SK-N-SH treated with all-trans-retinoic acid at 6 μM for 48 hours (cell line): ENCODE results near the gene SIGLEC8.
"Not testable (repeated sequence)": the region's sequence is repeated elsewhere in the genome, so short reads cannot be mapped to it uniquely, and the experiment has no call there.

Source experiments
- ATAC-seq: fragments of 200-7000 bp; cut with Tn5 transposase; 3 replicates; pipeline ENCODE4 v1.9.1; 2020; ENCODE audit warnings: mild to moderate bottlenecking, moderate library complexity
- ARNTL ChIP-seq: fragments of 450-650 bp; formaldehyde crosslinking; IDR thresholded peaks from 2 replicates; pipeline ENCODE4 v1.5.0; 2020; ENCODE audit warnings: low read depth, mild to moderate bottlenecking, moderate library complexity, borderline replicate concordance
- BACH2 ChIP-seq: fragments of 250-450 bp; sonication (Bioruptor Pico); IDR thresholded peaks from 2 replicates; pipeline ENCODE4 v1.9.0; 2021; ENCODE audit warnings: mild to moderate bottlenecking, borderline replicate concordance
- CSDC2 ChIP-seq: fragments of 250-450 bp; sonication (Bioruptor Pico); IDR thresholded peaks from 2 replicates; pipeline ENCODE4 v1.5.0; 2020; ENCODE audit warnings: mild to moderate bottlenecking, moderate library complexity
- ESRRG ChIP-seq: fragments of 250-450 bp; sonication (Bioruptor Pico); IDR thresholded peaks from 2 replicates; pipeline ENCODE4 v1.6.1; 2021; ENCODE audit warnings: mild to moderate bottlenecking
- GLIS3 ChIP-seq: fragments of 250-450 bp; sonication (Bioruptor Pico); IDR thresholded peaks from 2 replicates; pipeline ENCODE4 v1.5.0; 2020; ENCODE audit warnings: mild to moderate bottlenecking, moderate library complexity
- OSR1 ChIP-seq: fragments of 250-450 bp; sonication (Bioruptor Pico); IDR thresholded peaks from 2 replicates; pipeline ENCODE4 v1.8.0; 2022; ENCODE audit warnings: moderate library complexity, mild to moderate bottlenecking, inconsistent platforms
- PPARA ChIP-seq: fragments of 250-450 bp; sonication (Bioruptor Pico); IDR thresholded peaks from 2 replicates; pipeline ENCODE4 v1.5.0; 2020; ENCODE audit warnings: mild to moderate bottlenecking, borderline replicate concordance
- RARB ChIP-seq: fragments of 250-450 bp; sonication (Bioruptor Pico); IDR thresholded peaks from 2 replicates; pipeline ENCODE4 v1.8.0; 2021; ENCODE audit warnings: mild to moderate bottlenecking, moderate library complexity
- SNAI2 ChIP-seq: fragments of 250-450 bp; sonication (Bioruptor Pico); IDR thresholded peaks from 2 replicates; pipeline ENCODE4 v1.5.0; 2020; ENCODE audit warnings: mild to moderate bottlenecking, moderate library complexity
- ZC3H10 ChIP-seq: fragments of 250-450 bp; sonication (Bioruptor Pico); IDR thresholded peaks from 2 replicates; pipeline ENCODE4 v1.5.1; 2021; ENCODE audit warnings: mild to moderate bottlenecking, moderate library complexity
- ZFP3 ChIP-seq: fragments of 250-450 bp; sonication (Bioruptor Pico); IDR thresholded peaks from 2 replicates; pipeline ENCODE4 v1.5.0; 2020; ENCODE audit warnings: mild to moderate bottlenecking, moderate library complexity
- ZFP30 ChIP-seq: fragments of 450-650 bp; formaldehyde crosslinking; IDR thresholded peaks from 2 replicates; pipeline ENCODE4 v1.5.0; 2022; ENCODE audit warnings: mild to moderate bottlenecking, moderate library complexity
- ZNF565 ChIP-seq: fragments of 450-650 bp; formaldehyde crosslinking; conservative IDR thresholded peaks from 2 replicates; pipeline ENCODE4 v1.5.0; 2020; ENCODE audit warnings: low read depth, mild to moderate bottlenecking, moderate library complexity
- ZNF70 ChIP-seq: fragments of 450-650 bp; formaldehyde crosslinking; IDR thresholded peaks from 2 replicates; pipeline ENCODE4 v1.5.0; 2020; ENCODE audit warnings: mild to moderate bottlenecking, moderate library complexity
- ZNF8 ChIP-seq: fragments of 450-650 bp; formaldehyde crosslinking; IDR thresholded peaks from 2 replicates; pipeline ENCODE4 v1.5.0; 2020; ENCODE audit warnings: mild to moderate bottlenecking, moderate library complexity
- TF ChIP-seq, protein P1 (sequence below): fragments of 250-450 bp; sonication (Bioruptor Pico); IDR thresholded peaks from 2 replicates; pipeline ENCODE4 v1.5.0; 2020; ENCODE audit warnings: mild to moderate bottlenecking, moderate library complexity
- TF ChIP-seq, protein P2 (sequence below): fragments of 250-450 bp; sonication (Bioruptor Pico); IDR thresholded peaks from 2 replicates; pipeline ENCODE4 v1.5.1; 2020; ENCODE audit warnings: low read depth, mild to moderate bottlenecking, moderate library complexity
- TF ChIP-seq, protein P3 (sequence below): fragments of 250-450 bp; sonication (Bioruptor Pico); IDR thresholded peaks from 2 replicates; pipeline ENCODE4 v1.8.0; 2020; ENCODE audit warnings: mild to moderate bottlenecking, moderate library complexity, borderline replicate concordance
- TF ChIP-seq, protein P4 (sequence below): fragments of 250-450 bp; sonication (Bioruptor Pico); IDR thresholded peaks from 2 replicates; pipeline ENCODE4 v1.5.1; 2021; ENCODE audit warnings: mild to moderate bottlenecking, moderate library complexity

Gene SIGLEC8

DNA sequence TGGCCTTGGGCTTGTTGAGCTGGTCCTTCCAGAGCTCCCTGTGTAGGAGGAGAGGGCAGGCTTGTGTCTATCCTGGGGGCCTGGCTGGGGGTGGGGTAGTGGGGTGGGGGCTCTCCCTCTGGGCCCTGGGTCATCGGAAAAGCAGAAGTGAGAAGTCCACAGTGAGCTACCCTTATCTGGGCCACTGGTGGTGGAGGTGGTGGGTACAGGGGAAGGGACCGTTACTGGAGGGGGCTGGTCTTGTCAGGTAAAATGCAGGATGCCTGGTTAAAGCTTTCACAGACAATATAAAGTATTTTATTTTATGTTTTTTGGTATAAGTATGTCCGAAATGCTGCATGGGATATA lies 40.5 kb downstream of the SIGLEC8 start:
- no peak for ATAC-seq
- no peak for TF ChIP-seq ESRRG (CRISPR knock-in tag)
- no peak for TF ChIP-seq ZC3H10
- no peak for TF ChIP-seq PPARA (CRISPR knock-in tag)
- TF ChIP-seq BACH2 (CRISPR knock-in tag): no peak
- TF ChIP-seq, protein P1, sequence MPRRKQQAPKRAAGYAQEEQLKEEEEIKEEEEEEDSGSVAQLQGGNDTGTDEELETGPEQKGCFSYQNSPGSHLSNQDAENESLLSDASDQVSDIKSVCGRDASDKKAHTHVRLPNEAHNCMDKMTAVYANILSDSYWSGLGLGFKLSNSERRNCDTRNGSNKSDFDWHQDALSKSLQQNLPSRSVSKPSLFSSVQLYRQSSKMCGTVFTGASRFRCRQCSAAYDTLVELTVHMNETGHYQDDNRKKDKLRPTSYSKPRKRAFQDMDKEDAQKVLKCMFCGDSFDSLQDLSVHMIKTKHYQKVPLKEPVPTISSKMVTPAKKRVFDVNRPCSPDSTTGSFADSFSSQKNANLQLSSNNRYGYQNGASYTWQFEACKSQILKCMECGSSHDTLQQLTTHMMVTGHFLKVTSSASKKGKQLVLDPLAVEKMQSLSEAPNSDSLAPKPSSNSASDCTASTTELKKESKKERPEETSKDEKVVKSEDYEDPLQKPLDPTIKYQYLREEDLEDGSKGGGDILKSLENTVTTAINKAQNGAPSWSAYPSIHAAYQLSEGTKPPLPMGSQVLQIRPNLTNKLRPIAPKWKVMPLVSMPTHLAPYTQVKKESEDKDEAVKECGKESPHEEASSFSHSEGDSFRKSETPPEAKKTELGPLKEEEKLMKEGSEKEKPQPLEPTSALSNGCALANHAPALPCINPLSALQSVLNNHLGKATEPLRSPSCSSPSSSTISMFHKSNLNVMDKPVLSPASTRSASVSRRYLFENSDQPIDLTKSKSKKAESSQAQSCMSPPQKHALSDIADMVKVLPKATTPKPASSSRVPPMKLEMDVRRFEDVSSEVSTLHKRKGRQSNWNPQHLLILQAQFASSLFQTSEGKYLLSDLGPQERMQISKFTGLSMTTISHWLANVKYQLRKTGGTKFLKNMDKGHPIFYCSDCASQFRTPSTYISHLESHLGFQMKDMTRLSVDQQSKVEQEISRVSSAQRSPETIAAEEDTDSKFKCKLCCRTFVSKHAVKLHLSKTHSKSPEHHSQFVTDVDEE: no peak
- TF ChIP-seq RARB (CRISPR knock-in tag): no peak
- no peak for TF ChIP-seq OSR1 (CRISPR knock-in tag)
- TF ChIP-seq, protein P2, sequence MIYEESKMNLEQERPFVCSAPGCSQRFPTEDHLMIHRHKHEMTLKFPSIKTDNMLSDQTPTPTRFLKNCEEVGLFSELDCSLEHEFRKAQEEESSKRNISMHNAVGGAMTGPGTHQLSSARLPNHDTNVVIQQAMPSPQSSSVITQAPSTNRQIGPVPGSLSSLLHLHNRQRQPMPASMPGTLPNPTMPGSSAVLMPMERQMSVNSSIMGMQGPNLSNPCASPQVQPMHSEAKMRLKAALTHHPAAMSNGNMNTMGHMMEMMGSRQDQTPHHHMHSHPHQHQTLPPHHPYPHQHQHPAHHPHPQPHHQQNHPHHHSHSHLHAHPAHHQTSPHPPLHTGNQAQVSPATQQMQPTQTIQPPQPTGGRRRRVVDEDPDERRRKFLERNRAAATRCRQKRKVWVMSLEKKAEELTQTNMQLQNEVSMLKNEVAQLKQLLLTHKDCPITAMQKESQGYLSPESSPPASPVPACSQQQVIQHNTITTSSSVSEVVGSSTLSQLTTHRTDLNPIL: no peak
- TF ChIP-seq CSDC2: no peak
- TF ChIP-seq ZFP3 (CRISPR knock-in tag): no peak
- TF ChIP-seq, protein P3, sequence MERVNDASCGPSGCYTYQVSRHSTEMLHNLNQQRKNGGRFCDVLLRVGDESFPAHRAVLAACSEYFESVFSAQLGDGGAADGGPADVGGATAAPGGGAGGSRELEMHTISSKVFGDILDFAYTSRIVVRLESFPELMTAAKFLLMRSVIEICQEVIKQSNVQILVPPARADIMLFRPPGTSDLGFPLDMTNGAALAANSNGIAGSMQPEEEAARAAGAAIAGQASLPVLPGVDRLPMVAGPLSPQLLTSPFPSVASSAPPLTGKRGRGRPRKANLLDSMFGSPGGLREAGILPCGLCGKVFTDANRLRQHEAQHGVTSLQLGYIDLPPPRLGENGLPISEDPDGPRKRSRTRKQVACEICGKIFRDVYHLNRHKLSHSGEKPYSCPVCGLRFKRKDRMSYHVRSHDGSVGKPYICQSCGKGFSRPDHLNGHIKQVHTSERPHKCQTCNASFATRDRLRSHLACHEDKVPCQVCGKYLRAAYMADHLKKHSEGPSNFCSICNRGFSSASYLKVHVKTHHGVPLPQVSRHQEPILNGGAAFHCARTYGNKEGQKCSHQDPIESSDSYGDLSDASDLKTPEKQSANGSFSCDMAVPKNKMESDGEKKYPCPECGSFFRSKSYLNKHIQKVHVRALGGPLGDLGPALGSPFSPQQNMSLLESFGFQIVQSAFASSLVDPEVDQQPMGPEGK (CRISPR knock-in tag): no peak
- no peak for TF ChIP-seq ZNF8

DNA sequence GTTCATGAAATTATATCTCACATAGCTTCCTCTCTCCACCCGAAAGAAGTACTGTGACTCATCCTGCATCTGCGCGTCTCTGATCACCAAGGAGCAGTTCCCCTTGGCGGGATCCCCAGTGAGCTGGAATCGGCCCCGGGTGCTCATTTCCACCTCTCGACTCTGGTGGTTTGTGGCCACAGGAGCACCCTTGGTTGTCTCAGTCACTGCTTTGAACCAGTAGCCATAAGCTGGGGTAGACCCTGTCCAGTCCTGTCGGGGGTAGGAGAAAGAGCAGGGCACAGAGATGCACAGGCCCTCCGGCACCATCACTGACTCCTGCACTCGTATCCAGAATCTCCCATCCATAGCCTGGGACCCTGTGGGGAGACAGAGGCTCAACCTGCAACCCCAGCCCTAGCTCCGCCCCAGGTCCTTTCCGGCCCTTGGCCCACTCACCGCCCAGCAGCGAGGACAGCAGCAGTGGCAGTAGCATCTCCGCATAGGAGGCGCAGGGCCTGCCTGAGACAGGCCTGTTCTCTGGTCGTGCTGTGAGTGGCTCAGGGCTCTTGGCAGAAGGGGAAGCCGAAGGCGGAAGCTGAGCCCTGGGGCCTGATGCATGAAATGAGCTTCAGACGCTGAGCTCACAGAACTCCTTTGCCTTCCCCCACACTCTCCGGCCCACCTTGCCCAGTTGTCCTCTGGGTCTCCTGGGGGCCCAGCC lies 41.0 kb downstream of the SIGLEC8 start, which contains the start of gene SIGLEC10:
SIGLEC10 (minus strand) TSS at position 536 of the 703 bp plus-strand sequence; CDS start at position 475, 61 bp downstream.
- no peak for TF ChIP-seq ZNF565 (CRISPR knock-in tag)
- TF ChIP-seq, protein P1: no peak
- TF ChIP-seq ZNF8: no peak
- TF ChIP-seq, protein P3 (CRISPR knock-in tag): no peak
- no peak for TF ChIP-seq CSDC2
- TF ChIP-seq BACH2 (CRISPR knock-in tag): no peak
- TF ChIP-seq GLIS3 (CRISPR knock-in tag): no peak
- TF ChIP-seq ARNTL: no peak
- no peak for TF ChIP-seq ZFP3 (CRISPR knock-in tag)
- TF ChIP-seq, protein P4, sequence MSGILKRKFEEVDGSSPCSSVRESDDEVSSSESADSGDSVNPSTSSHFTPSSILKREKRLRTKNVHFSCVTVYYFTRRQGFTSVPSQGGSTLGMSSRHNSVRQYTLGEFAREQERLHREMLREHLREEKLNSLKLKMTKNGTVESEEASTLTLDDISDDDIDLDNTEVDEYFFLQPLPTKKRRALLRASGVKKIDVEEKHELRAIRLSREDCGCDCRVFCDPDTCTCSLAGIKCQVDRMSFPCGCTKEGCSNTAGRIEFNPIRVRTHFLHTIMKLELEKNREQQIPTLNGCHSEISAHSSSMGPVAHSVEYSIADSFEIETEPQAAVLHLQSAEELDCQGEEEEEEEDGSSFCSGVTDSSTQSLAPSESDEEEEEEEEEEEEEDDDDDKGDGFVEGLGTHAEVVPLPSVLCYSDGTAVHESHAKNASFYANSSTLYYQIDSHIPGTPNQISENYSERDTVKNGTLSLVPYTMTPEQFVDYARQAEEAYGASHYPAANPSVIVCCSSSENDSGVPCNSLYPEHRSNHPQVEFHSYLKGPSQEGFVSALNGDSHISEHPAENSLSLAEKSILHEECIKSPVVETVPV (CRISPR knock-in tag): no peak
- TF ChIP-seq ZFP30 (CRISPR knock-in tag): no peak
- TF ChIP-seq ESRRG (CRISPR knock-in tag): no peak
- TF ChIP-seq ZC3H10: no peak
- no peak for TF ChIP-seq ZNF70
- TF ChIP-seq RARB (CRISPR knock-in tag): no peak
- TF ChIP-seq OSR1 (CRISPR knock-in tag): no peak
- no peak for TF ChIP-seq SNAI2 (CRISPR knock-in tag)
- TF ChIP-seq, protein P2: no peak
- TF ChIP-seq PPARA (CRISPR knock-in tag): no peak
- no peak for ATAC-seq

DNA sequence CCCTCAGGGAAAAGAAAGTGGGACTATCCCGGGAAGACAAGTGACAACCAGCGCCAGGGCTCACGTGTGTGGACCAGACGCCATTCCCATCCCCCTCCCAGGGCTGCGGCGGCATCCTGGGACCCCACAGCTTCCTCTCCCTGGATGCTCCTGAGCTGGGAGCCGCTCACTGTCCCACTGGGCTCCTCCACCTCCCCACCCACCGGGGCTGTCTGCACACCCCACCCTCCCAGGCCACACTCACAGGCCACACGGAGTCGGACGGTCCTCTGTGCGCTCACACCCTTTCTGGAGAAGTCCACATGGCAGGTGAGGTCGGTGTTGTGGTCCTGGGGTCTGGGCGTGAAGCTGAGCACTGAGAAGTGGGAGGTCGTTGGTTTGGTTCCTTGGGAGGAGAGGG lies 41.8 kb downstream of the SIGLEC8 start:
- ATAC-seq: not testable (repeated sequence)
